CD4-positive, alpha-beta memory T cell (primary cell): ENCODE measurements around the gene HNRNPF. TPM values are rescaled to one million over a fixed set of nuclear protein-coding genes. Genes with fewer than 3 reads are reported as not detected.

ENCODE experiments used
- CTCF ChIA-PET: fragments of 350-600 bp; sonication (Branson Sonifier 250); formaldehyde crosslinking; loops from one replicate; lab custom pipeline; 2021; ENCODE audit warnings: inconsistent platforms; ENCODE audit not compliant: partially characterized antibody; lab: Charles Lee
- POLR2A ChIA-PET: fragments of 350-600 bp; sonication (Branson Sonifier 250); formaldehyde crosslinking; loops from one replicate; lab custom pipeline; 2021; ENCODE audit not compliant: partially characterized antibody; lab: Charles Lee
- DNase-seq, 5 donors: peaks; one replicate each; pipeline versions ENCODE4 v3.0.0 to v3.0.0-alpha.2; 2020 to 2022; ENCODE audit warnings: mixed read lengths in 1 of 5
- H3K27ac ChIP-seq: one replicate; pipeline ENCODE4 v1.7.0; 2013; ENCODE audit warnings: low read depth, low read length
- H3K27me3 ChIP-seq: 2 replicates; pipeline ENCODE4 v1.7.0; 2013; ENCODE audit warnings: mild to moderate bottlenecking, low read length, moderate library complexity; ENCODE audit not compliant: insufficient read depth
- H3K36me3 ChIP-seq: 2 replicates; pipeline ENCODE4 v1.7.0; 2013; ENCODE audit warnings: mild to moderate bottlenecking, low read length, moderate library complexity; ENCODE audit not compliant: insufficient read depth
- H3K4me1 ChIP-seq: 2 replicates; pipeline ENCODE4 v1.7.0; 2013; ENCODE audit warnings: mild to moderate bottlenecking, low read length, moderate library complexity; ENCODE audit not compliant: insufficient read depth
- H3K4me3 ChIP-seq, 2 donors: one replicate each; pipeline ENCODE4 v1.7.0; 2013; ENCODE audit warnings: low read length in 2 of 2, mild to moderate bottlenecking in 1 of 2
- H3K9me3 ChIP-seq, 2 donors: one replicate each; pipeline ENCODE4 v1.7.0; 2013; ENCODE audit warnings: low read length in 2 of 2, control low read depth in 1 of 2; ENCODE audit not compliant: control insufficient read depth in 1 of 2
- H3K27ac Mint-ChIP-seq, 7 donors: one replicate each; pipeline ENCODE4 v1.8.0; 2020 to 2021; ENCODE audit warnings: mixed read lengths in 7 of 7, mild to moderate bottlenecking in 6 of 7, inconsistent platforms in 3 of 7, moderate library complexity in 3 of 7
- H3K27me3 Mint-ChIP-seq, 2 donors: one replicate each; pipeline ENCODE4 v1.8.0; 2020 to 2021; ENCODE audit warnings: mixed read lengths in 2 of 2
- H3K36me3 Mint-ChIP-seq, 2 donors: one replicate each; pipeline ENCODE4 v1.8.0; 2020 to 2021; ENCODE audit warnings: mixed read lengths in 2 of 2, inconsistent platforms in 1 of 2, mild to moderate bottlenecking in 1 of 2
- H3K4me1 Mint-ChIP-seq, 4 donors: one replicate each; pipeline ENCODE4 v1.8.0; 2020 to 2021; ENCODE audit warnings: mixed read lengths in 4 of 4, mild to moderate bottlenecking in 1 of 4
- H3K4me3 Mint-ChIP-seq, 8 donors: one replicate each; pipeline ENCODE4 v1.8.0; 2020 to 2021; ENCODE audit warnings: mixed read lengths in 8 of 8, mild to moderate bottlenecking in 7 of 8, moderate library complexity in 6 of 8, inconsistent platforms in 3 of 8
- H3K9me3 Mint-ChIP-seq, 8 donors: one replicate each; pipeline ENCODE4 v1.8.0; 2020 to 2021; ENCODE audit warnings: mixed read lengths in 8 of 8, mild to moderate bottlenecking in 5 of 8, inconsistent platforms in 3 of 8, moderate library complexity in 1 of 8
- intact Hi-C: fragments of 100-400 bp; cut with micrococcal nuclease; formaldehyde crosslinking; loops from one replicate; pipeline ENCODE4 v1.15.1; 2023
- polyA plus RNA-seq, 2 donors: library from polyadenylated mRNA; unstranded; fragments of 300-500 nt; fragmentation: Illumina TruSeq; gene quantifications; one replicate each; pipeline ENCODE4 v1.2.3, GENCODE V29; 2021
- total RNA-seq, 2 experiments: library from RNA; stranded (reverse); gene quantifications; one replicate each; pipeline ENCODE4 v1.2.3, GENCODE V29; 2021

The HNRNPF gene
- total and polyA plus RNA-seq, 4 experiments from 2014 or later: 204 to 296 (median 224) TPM

DNA sequence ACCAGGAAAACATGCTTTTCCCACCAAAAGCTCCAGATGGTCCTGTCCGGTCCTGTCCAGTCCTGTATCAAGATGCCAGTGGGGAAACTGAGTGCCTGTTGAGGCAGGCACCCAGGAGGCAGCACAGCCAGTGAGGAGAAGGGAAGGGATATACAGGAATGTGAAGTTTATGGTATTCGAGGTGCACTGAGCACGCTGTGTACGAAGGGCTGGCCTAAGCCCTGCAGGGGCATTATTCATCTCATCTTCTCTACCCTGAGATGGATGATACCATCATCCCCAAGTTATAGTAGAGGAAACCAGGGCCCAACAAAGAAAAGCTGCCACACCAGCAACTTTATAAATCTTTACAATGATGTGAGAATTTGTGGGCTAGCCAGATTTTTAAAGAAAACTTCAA, 61.0 kb downstream of the HNRNPF start:
- intact Hi-C loops: loop anchor here (1.0 to 5.0 kb wide), 8 partner anchors 14 to 595 kb away; partner anchors contain the start of gene CSGALNACT2
- H3K4me3 Mint-ChIP-seq: peak overlapping the region in 1 of 8 donors; percentile 50
- DNase-seq: no peak
- POLR2A ChIA-PET: interaction anchor here (1.0 to 2.7 kb wide), 8 partner anchors 15 to 146 kb away, joined by 3 to 33 read pairs (median 7); partner anchors contain the start of gene RASGEF1A
- CTCF ChIA-PET: interaction anchor here (0.7 to 5.3 kb wide), 19 partner anchors 8 to 209 kb away, joined by 3 to 153 read pairs (median 5); no protein-coding TSS in a partner anchor
- H3K9me3 ChIP-seq: no peaks in the 10 kb centered on the region
- no peaks in the 10 kb centered on the region for H3K36me3 ChIP-seq
- peaks cover 16 to 31% (median 23%) of the 10 kb centered on the region in 4 donors for H3K4me1 Mint-ChIP-seq
- no peak overlapping the region for H3K27ac ChIP-seq
- H3K9me3 Mint-ChIP-seq: no peaks in the 10 kb centered on the region
- peaks cover 6 to 7% of the 10 kb centered on the region in 2 donors for H3K27me3 Mint-ChIP-seq
- peak overlapping the region in 5 of 7 donors; percentile 10 to 83 (median 38) for H3K27ac Mint-ChIP-seq
- no peaks in the 10 kb centered on the region for H3K27me3 ChIP-seq
- H3K4me3 ChIP-seq: no peak overlapping the region
- H3K4me1 ChIP-seq: peaks cover 20% of the 10 kb centered on the region
- no peaks in the 10 kb centered on the region for H3K36me3 Mint-ChIP-seq

DNA sequence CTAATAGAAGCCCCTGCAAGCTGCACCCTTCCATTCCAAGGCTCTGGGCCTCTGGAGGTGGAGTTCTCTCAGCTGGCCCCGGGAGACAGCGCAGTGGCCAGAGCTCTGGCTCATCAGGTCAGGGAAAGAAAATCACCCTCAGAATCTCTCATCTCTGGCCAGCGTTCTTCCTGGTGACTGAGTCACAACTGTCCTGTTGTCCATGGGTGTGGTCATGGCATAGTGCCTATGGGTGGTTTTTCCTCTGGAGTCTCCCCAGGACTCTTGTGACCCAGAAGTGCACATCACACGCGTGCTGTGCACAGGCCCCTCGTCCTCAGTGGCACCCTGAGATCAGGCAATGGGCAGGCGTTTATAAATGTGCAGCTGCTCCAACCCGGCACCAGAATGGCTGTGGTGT, 64.9 kb downstream of the HNRNPF start:
- Histone ChIP-seq H3K27me3 (no peaks in the 10 kb centered on the region), H3K27ac (no peak overlapping the region), H3K4me1 (peaks cover 20% of the 10 kb centered on the region), H3K4me3 (no peak overlapping the region), H3K36me3 (no peaks in the 10 kb centered on the region), H3K9me3 (no peaks in the 10 kb centered on the region)
- H3K4me3 Mint-ChIP-seq: no peak overlapping the region
- ChIA-PET POLR2A (no interaction called here), CTCF (interaction anchor here (1.5 to 2.0 kb wide), 2 partner anchors 51 to 78 kb away, joined by 4 to 13 read pairs; no protein-coding TSS in a partner anchor)
- H3K9me3 Mint-ChIP-seq: no peaks in the 10 kb centered on the region
- no peaks in the 10 kb centered on the region for H3K36me3 Mint-ChIP-seq
- peaks cover 3 to 7% of the 10 kb centered on the region in 2 donors for H3K27me3 Mint-ChIP-seq
- peak overlapping the region in 3 of 7 donors; percentile 13 to 63 (median 57) for H3K27ac Mint-ChIP-seq
- intact Hi-C loops: no loop called here
- no peak for DNase-seq
- peaks cover 21 to 41% (median 27%) of the 10 kb centered on the region in 4 donors for H3K4me1 Mint-ChIP-seq

DNA sequence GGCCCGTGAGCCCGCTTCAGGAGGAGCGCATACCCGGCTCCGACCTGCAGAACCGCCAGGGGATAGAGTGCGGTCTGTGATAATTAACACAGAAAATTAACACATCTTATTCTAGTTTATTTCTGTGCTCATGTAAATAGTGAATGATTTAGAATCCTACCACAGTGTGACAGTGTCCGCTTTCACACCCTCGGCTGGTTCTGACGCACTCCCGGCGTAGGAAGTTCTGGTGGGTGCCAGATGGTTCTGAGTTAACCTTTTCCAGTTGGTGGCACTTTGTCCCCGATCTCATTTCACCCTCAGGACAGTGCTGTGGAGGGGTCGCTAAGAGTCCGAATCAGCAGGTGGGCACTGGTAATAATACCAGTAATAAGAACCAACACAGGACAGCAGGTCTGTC, 65.9 kb downstream of the HNRNPF start:
- Mint-ChIP-seq H3K4me3 (no peak overlapping the region), H3K36me3 (no peaks in the 10 kb centered on the region), H3K27me3 (peaks cover 3% of the 10 kb centered on the region in 2 donors), H3K9me3 (no peaks in the 10 kb centered on the region), H3K27ac (no peak overlapping the region), H3K4me1 (peaks cover 14 to 40% (median 23%) of the 10 kb centered on the region in 4 donors)
- no peak for DNase-seq
- Histone ChIP-seq H3K27me3 (no peaks in the 10 kb centered on the region), H3K4me1 (peaks cover 12% of the 10 kb centered on the region), H3K36me3 (no peaks in the 10 kb centered on the region), H3K27ac (no peak overlapping the region), H3K9me3 (no peaks in the 10 kb centered on the region), H3K4me3 (no peak overlapping the region)
- ChIA-PET POLR2A (no interaction called here), CTCF (no interaction called here)
- intact Hi-C loops: no loop called here

DNA sequence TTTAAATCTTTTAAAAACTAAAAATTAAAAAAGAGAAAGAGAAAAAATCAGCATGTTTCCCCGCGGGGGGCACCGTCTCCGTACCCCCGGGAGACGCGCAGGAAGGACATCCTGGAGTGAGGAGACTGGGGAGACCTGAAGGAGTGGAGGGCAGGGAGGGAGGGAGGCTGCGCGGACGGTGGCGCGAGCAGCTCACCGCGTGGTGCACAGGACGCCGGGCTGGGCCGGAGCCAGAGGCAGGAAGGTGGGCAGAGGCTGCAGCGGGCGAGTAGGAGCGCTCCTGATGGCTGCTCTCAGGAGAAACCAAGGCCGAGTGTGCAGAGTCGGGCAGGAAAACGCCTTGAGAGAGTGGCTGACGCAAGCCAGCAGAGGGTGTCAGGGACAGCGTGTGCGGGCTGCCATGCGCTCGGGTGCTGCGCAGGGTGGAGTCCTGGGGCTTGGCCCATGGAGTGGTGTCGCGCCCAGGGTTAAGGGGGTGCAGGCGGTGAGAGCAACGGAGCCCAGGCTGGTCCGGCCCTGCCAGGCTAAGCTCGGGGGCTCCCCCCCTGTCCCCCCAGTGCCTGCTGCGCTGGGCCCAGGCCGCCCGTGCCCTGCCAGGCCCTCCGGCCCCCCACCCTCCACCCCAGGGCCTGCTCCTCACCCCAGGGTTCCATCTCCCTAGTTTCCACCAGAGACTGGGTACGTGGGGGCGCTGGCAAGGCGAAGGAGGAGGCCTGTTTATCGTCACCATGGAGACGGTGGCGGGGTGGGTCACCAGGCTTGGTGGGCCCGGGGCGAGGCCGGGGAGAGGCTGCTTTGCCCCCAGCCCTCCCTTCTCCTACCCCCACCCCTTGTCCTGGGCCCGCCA, 66.5 kb downstream of the HNRNPF start:
- Histone ChIP-seq H3K36me3 (no peaks in the 10 kb centered on the region), H3K27ac (no peak overlapping the region), H3K4me3 (no peak overlapping the region), H3K9me3 (no peaks in the 10 kb centered on the region), H3K4me1 (peaks cover 8% of the 10 kb centered on the region), H3K27me3 (no peaks in the 10 kb centered on the region)
- Mint-ChIP-seq H3K27ac (no peak overlapping the region), H3K9me3 (no peaks in the 10 kb centered on the region), H3K4me1 (peaks cover 13 to 40% (median 20%) of the 10 kb centered on the region in 4 donors), H3K36me3 (no peaks in the 10 kb centered on the region), H3K4me3 (no peak overlapping the region), H3K27me3 (peaks cover 3% of the 10 kb centered on the region in 2 donors)
- intact Hi-C loops: no loop called here
- CTCF ChIA-PET: no interaction called here
- POLR2A ChIA-PET: no interaction called here
- no peak for DNase-seq

- Histone ChIP-seq H3K4me1 (peaks cover 8% of the 10 kb centered on the region), H3K27me3 (no peaks in the 10 kb centered on the region), H3K27ac (no peak overlapping the region), H3K9me3 (no peaks in the 10 kb centered on the region), H3K36me3 (no peaks in the 10 kb centered on the region), H3K4me3 (no peak overlapping the region)
- no peaks in the 10 kb centered on the region for H3K9me3 Mint-ChIP-seq
- H3K36me3 Mint-ChIP-seq: no peaks in the 10 kb centered on the region
- intact Hi-C loops: no loop called here
- H3K4me3 Mint-ChIP-seq: no peak overlapping the region
- H3K27ac Mint-ChIP-seq: peak overlapping the region in 2 of 7 donors; percentile 70 to 91
- ChIA-PET CTCF (no interaction called here), POLR2A (interaction anchor here (1.0 kb wide), 1 partner anchor 20 kb away, joined by 3 read pairs; no protein-coding TSS in a partner anchor)
- no peak for DNase-seq
- H3K27me3 Mint-ChIP-seq: peaks cover 3% of the 10 kb centered on the region in 2 donors
- peaks cover 15 to 34% (median 20%) of the 10 kb centered on the region in 4 donors for H3K4me1 Mint-ChIP-seq
These were observed 67.5 kb downstream of the HNRNPF start for GRCh38 chr10:43341450-43341849.

DNA sequence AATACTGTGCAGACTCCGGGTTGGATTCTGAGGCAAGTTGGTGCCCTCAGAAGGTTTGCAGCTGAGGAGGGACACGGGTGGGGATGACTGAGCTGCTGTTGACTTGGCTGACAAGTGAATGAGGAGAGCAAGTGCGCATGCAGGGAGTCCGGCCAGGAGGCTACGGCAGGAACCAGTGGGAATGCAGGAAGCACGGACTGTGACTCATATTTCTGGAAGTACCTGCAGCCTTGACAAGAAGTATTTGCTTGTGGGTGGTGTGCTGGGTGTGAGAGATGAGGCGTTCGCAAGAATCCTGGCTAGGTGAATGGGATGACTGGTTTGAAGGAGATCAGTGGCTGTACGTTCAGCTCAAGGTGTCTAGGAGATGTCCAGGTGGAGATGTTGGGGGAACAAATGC, 68.4 kb downstream of the HNRNPF start:
- ChIA-PET CTCF (interaction anchor here (1.0 to 1.4 kb wide), 3 partner anchors 8 to 135 kb away, joined by 3 to 5 read pairs (median 4); no protein-coding TSS in a partner anchor), POLR2A (interaction anchor here (1.0 to 1.2 kb wide), 2 partner anchors 21 to 41 kb away, joined by 3 to 6 read pairs; no protein-coding TSS in a partner anchor)
- H3K27ac Mint-ChIP-seq: peak overlapping the region in 4 of 7 donors; percentile 4 to 49 (median 32)

GRCh38 chr10:43340101-43340500, 68.9 kb downstream of the HNRNPF start:
- Histone ChIP-seq H3K9me3 (no peaks in the 10 kb centered on the region), H3K4me1 (peaks cover 8% of the 10 kb centered on the region), H3K36me3 (no peaks in the 10 kb centered on the region), H3K4me3 (no peak overlapping the region), H3K27me3 (no peaks in the 10 kb centered on the region), H3K27ac (no peak overlapping the region)
- Mint-ChIP-seq H3K9me3 (no peaks in the 10 kb centered on the region), H3K27ac (peak overlapping the region in 2 of 7 donors; percentile 35 to 48), H3K4me3 (no peak overlapping the region), H3K36me3 (no peaks in the 10 kb centered on the region), H3K27me3 (peaks cover 3% of the 10 kb centered on the region in 2 donors), H3K4me1 (peaks cover 17 to 40% (median 21%) of the 10 kb centered on the region in 4 donors)
- intact Hi-C loops: no loop called here
- ChIA-PET CTCF (interaction anchor here (1.0 to 1.4 kb wide), 3 partner anchors 8 to 135 kb away, joined by 3 to 5 read pairs (median 4); no protein-coding TSS in a partner anchor), POLR2A (interaction anchor here (1.0 to 1.2 kb wide), 2 partner anchors 21 to 41 kb away, joined by 3 to 6 read pairs; no protein-coding TSS in a partner anchor)
- DNase-seq: no peak

More for the DNA sequence above, 68.4 kb downstream of the HNRNPF start:
- Mint-ChIP-seq H3K36me3 (no peaks in the 10 kb centered on the region), H3K4me3 (no peak overlapping the region), H3K27me3 (peaks cover 3% of the 10 kb centered on the region in 2 donors), H3K9me3 (no peaks in the 10 kb centered on the region), H3K4me1 (peaks cover 17 to 37% (median 21%) of the 10 kb centered on the region in 4 donors)
- Histone ChIP-seq H3K27ac (no peak overlapping the region), H3K4me3 (no peak overlapping the region), H3K4me1 (peaks cover 8% of the 10 kb centered on the region), H3K27me3 (no peaks in the 10 kb centered on the region), H3K9me3 (no peaks in the 10 kb centered on the region), H3K36me3 (no peaks in the 10 kb centered on the region)
- intact Hi-C loops: no loop called here
- DNase-seq: no peak
